Liver (tissue), 9 donors: ENCODE results near the gene PRKCG. TPM values are rescaled to one million over a fixed set of nuclear protein-coding genes. Genes with fewer than 3 reads are reported as not detected.
"Not testable (repeated sequence)": the region's sequence is repeated elsewhere in the genome, so short reads cannot be mapped to it uniquely, and the experiment has no call there.

ENCODE experiments used
- DNase-seq: peaks from one replicate; pipeline ENCODE4 v3.0.0-alpha.2; 2017; ENCODE audit warnings: low spot score
- H3K27ac ChIP-seq, 2 donors: one replicate each; pipeline ENCODE4 v1.7.0; 2013; ENCODE audit warnings: inconsistent platforms in 2 of 2, low read length in 2 of 2, control low read depth in 1 of 2, low read depth in 1 of 2, mild to moderate bottlenecking in 1 of 2
- H3K27me3 ChIP-seq, 4 donors: one replicate each; pipeline versions ENCODE4 v1.6.1 to v1.7.0; 2013; ENCODE audit warnings: low read length in 3 of 4, inconsistent platforms in 1 of 4, mild to moderate bottlenecking in 1 of 4, moderate library complexity in 1 of 4; ENCODE audit not compliant: control insufficient read depth in 4 of 4, insufficient read depth in 4 of 4
- H3K36me3 ChIP-seq, 4 donors: one replicate each; pipeline versions ENCODE4 v1.6.1 to v1.7.0; 2013; ENCODE audit warnings: low read length in 3 of 4, mild to moderate bottlenecking in 3 of 4, low read depth in 1 of 4, moderate library complexity in 1 of 4; ENCODE audit not compliant: control insufficient read depth in 4 of 4, insufficient read depth in 3 of 4
- H3K4me1 ChIP-seq, 4 donors: one replicate each; pipeline versions ENCODE4 v1.6.1 to v1.7.0; 2013; ENCODE audit warnings: low read length in 3 of 4, mild to moderate bottlenecking in 3 of 4, moderate library complexity in 1 of 4; ENCODE audit not compliant: control insufficient read depth in 4 of 4, insufficient read depth in 4 of 4
- H3K4me3 ChIP-seq, 3 donors: one replicate each; pipeline versions ENCODE4 v1.6.1 to v1.7.0; 2013; ENCODE audit warnings: low read length in 3 of 3, control low read depth in 1 of 3, low read depth in 1 of 3, mild to moderate bottlenecking in 1 of 3
- H3K9ac ChIP-seq, 2 donors: one replicate each; pipeline ENCODE4 v1.7.0; 2013; ENCODE audit warnings: low read length in 2 of 2, mild to moderate bottlenecking in 2 of 2, moderate library complexity in 2 of 2, control low read depth in 1 of 2, low read depth in 1 of 2
- H3K9me3 ChIP-seq, 4 donors: one replicate each; pipeline versions ENCODE4 v1.6.1 to v1.7.0; 2013; ENCODE audit warnings: low read length in 3 of 4; ENCODE audit not compliant: control insufficient read depth in 4 of 4
- ATF3 ChIP-seq: IDR thresholded peaks from 2 replicates; pipeline ENCODE4 v1.6.1; 2016; ENCODE audit warnings: antibody characterized with exemption
- CTCF ChIP-seq: fragments of 150-350 bp; IDR thresholded peaks from 2 replicates; pipeline ENCODE4 v1.5.1; 2017; ENCODE audit warnings: improper control_type of control experiment, low read depth, low read length; ENCODE audit not compliant: missing input control
- GABPA ChIP-seq, 2 donors: IDR thresholded peaks in 1 of 2; conservative IDR thresholded peaks in 1 of 2; 2 replicates each; pipeline ENCODE4 v1.6.1; 2016; ENCODE audit warnings: antibody characterized with exemption in 2 of 2, mild to moderate bottlenecking in 1 of 2, moderate library complexity in 1 of 2
- HNF4A ChIP-seq, 2 donors: conservative IDR thresholded peaks; 2 replicates each; pipeline ENCODE4 v1.6.1; 2016; ENCODE audit warnings: antibody characterized with exemption in 2 of 2, mild to moderate bottlenecking in 2 of 2
- MAX ChIP-seq: IDR thresholded peaks from 2 replicates; pipeline ENCODE4 v1.6.1; 2016; ENCODE audit warnings: antibody characterized with exemption
- NR2F2 ChIP-seq: IDR thresholded peaks from 2 replicates; pipeline ENCODE4 v1.6.1; 2016; ENCODE audit warnings: antibody characterized with exemption
- RAD21 ChIP-seq, 2 donors: IDR thresholded peaks; 2 replicates each; pipeline ENCODE4 v1.6.1; 2016; ENCODE audit warnings: antibody characterized with exemption in 2 of 2, mild to moderate bottlenecking in 2 of 2
- REST ChIP-seq: IDR thresholded peaks from 2 replicates; pipeline ENCODE4 v1.6.1; 2016; ENCODE audit warnings: antibody characterized with exemption, mild to moderate bottlenecking
- RXRA ChIP-seq, 2 donors: IDR thresholded peaks; 2 replicates each; pipeline ENCODE4 v1.6.1; 2017 to 2018; ENCODE audit warnings: antibody characterized with exemption in 2 of 2, mild to moderate bottlenecking in 1 of 2
- SP1 ChIP-seq: IDR thresholded peaks from 2 replicates; pipeline ENCODE4 v1.6.1; 2018; ENCODE audit warnings: antibody characterized with exemption, mild to moderate bottlenecking
- TAF1 ChIP-seq: conservative IDR thresholded peaks from 2 replicates; pipeline ENCODE4 v1.6.1; 2016; ENCODE audit warnings: antibody characterized with exemption, mild to moderate bottlenecking
- ZBTB33 ChIP-seq: IDR thresholded peaks from 2 replicates; pipeline ENCODE4 v1.6.1; 2016; ENCODE audit warnings: antibody characterized with exemption
- WGBS: extraction: QIAGEN DNeasy Blood & Tissue Kit; methylation state at CpG from one replicate; pipeline ENCODE4 v1.1.7; 2013; 5-methylcytosine and 5-hydroxymethylcytosine counted together
- polyA plus RNA-seq, 2 donors: library from polyadenylated mRNA; stranded (reverse) in 1 of 2; unstranded in 1 of 2; fragments of 200-250 nt in 1 of 2; fragments of >200 nt in 1 of 2; fragmentation: Nextera tagmentation in 1 of 2; extraction: Ambion mirVana in 1 of 2; gene quantifications; one replicate each; pipeline versions ENCODE4 v1.2.1 to v1.2.3, GENCODE V29; 2013 to 2015
- total RNA-seq, 2 donors: library from RNA; depleted of rRNA; stranded (reverse); fragments of >200 nt; gene quantifications; one replicate each; pipeline ENCODE4 v1.2.3, GENCODE V29; 2014
- donor health status: healthy.
- donor health status: healthy.
- donor health status: healthy.
- donor health status: healthy.
- donor health status: healthy.

The PRKCG gene
- total and polyA plus RNA-seq, 4 donors = 0.09 TPM; not detected in 3

GRCh38 chr19:53945441-53945840, 63.4 kb downstream of the PRKCG start (continued):
- no peak for TF ChIP-seq RAD21 (IDR thresholded peaks at IDR 0.05)

GRCh38 chr19:53945998-53946397, 64.0 kb downstream of the PRKCG start:
- peaks cover 0 to 15% (median 3%) of the 10 kb centered on the region in 4 donors for H3K27me3 ChIP-seq
- H3K27ac ChIP-seq = no peak overlapping the region
- no peak overlapping the region for H3K9ac ChIP-seq
- H3K9me3 ChIP-seq = peaks cover 0 to 3% (median 0%) of the 10 kb centered on the region in 4 donors
- no peaks in the 10 kb centered on the region for H3K36me3 ChIP-seq
- no peak overlapping the region for H3K4me3 ChIP-seq
- WGBS = 93% methylated on average over 2 of the region's 2 CpGs
- no peak for DNase-seq
- no peak for TF ChIP-seq CTCF
- no peak for TF ChIP-seq SP1
- no peak for TF ChIP-seq HNF4A (conservative IDR thresholded peaks at IDR 0.05)
- TF ChIP-seq NR2F2 = no peak
- TF ChIP-seq RXRA (IDR thresholded peaks at IDR 0.05) = no peak
- no peaks in the 10 kb centered on the region for H3K4me1 ChIP-seq

- DNase-seq = no peak
- 64% methylated on average over 5 of the region's 5 CpGs for WGBS
- H3K27me3 ChIP-seq = peaks cover 0 to 10% (median 3%) of the 10 kb centered on the region in 4 donors
- H3K27ac ChIP-seq = no peak overlapping the region
- no peak overlapping the region for H3K4me3 ChIP-seq
- H3K4me1 ChIP-seq = no peaks in the 10 kb centered on the region
- TF ChIP-seq CTCF = no peak
- TF ChIP-seq ZBTB33 = no peak
- TF ChIP-seq SP1 = no peak
- TF ChIP-seq HNF4A (conservative IDR thresholded peaks at IDR 0.05) = no peak
- no peak for TF ChIP-seq REST
- no peak for TF ChIP-seq MAX
- TF ChIP-seq GABPA (IDR thresholded peaks at IDR 0.05 in 1 of 2, conservative IDR thresholded peaks at IDR 0.05 in 1 of 2) = no peak
- TF ChIP-seq RAD21 (IDR thresholded peaks at IDR 0.05) = no peak
- no peak for TF ChIP-seq ATF3
- TF ChIP-seq TAF1 = no peak
- no peaks in the 10 kb centered on the region for H3K36me3 ChIP-seq
- no peak overlapping the region for H3K9ac ChIP-seq
- H3K9me3 ChIP-seq = no peaks in the 10 kb centered on the region
Measured at GRCh38 chr19:53947624-53948023, 65.6 kb downstream of the PRKCG start.

GRCh38 chr19:53948611-53949010, 66.6 kb downstream of the PRKCG start:
- not testable (repeated sequence) for H3K27ac ChIP-seq, H3K4me3 ChIP-seq, H3K9me3 ChIP-seq, DNase-seq, H3K4me1 ChIP-seq, H3K9ac ChIP-seq, H3K36me3 ChIP-seq
- WGBS = 68% methylated on average over 5 of the region's 5 CpGs
- H3K27me3 ChIP-seq = peaks cover 0 to 10% (median 0%) of the 10 kb centered on the region in 4 donors
